H1 (cell line): ENCODE results near the gene ARGLU1.

ENCODE experiments used
- CTCF ChIP-seq, 3 experiments: IDR thresholded peaks; 1 replicate in 2 of 3; 2 replicates in 1 of 3; pipeline versions ENCODE4 v1.5.1 to v1.6.1; 2011; ENCODE audit warnings: low read length in 3 of 3, mild to moderate bottlenecking in 3 of 3, inconsistent platforms in 2 of 3, low read depth in 1 of 3, moderate library complexity in 1 of 3; ENCODE audit not compliant: insufficient read depth in 1 of 3; ENCODE audit errors: control extremely low read depth in 1 of 3
- EZH2 ChIP-seq: fragments of 200-600 bp; sonication (generic); IDR thresholded peaks from 2 replicates; pipeline ENCODE4 v1.7.1; 2012; ENCODE audit warnings: low read depth, mild to moderate bottlenecking, moderate library complexity, low read length, inconsistent platforms; ENCODE audit not compliant: severe bottlenecking
- HDAC6 ChIP-seq: IDR thresholded peaks from one replicate; pipeline ENCODE4 v1.7.1; 2012; ENCODE audit warnings: low read depth, mild to moderate bottlenecking, inconsistent platforms, low read length, moderate library complexity

- no peak for TF ChIP-seq CTCF (IDR thresholded peaks at IDR 0.05; ENCODE audit: control extremely low read depth in 1 of 3, insufficient read depth in 1 of 3, low read depth in 1 of 3, low read length in 3 of 3)
- no peak for TF ChIP-seq HDAC6
- no peak for TF ChIP-seq EZH2
Measured at GRCh38 chr13:106498571-106498970, 69.4 kb downstream of the ARGLU1 start.
